H1 (cell line): ENCODE measurements around the gene ATP2A3. TPM values are rescaled to one million over a fixed set of nuclear protein-coding genes. Genes with fewer than 3 reads are reported as not detected.

Experiments
- CTCF ChIA-PET: fragments of 300-600 bp; sonication (Branson Sonifier 250); formaldehyde crosslinking; loops from one replicate; lab custom pipeline; 2021; ENCODE audit not compliant: partially characterized antibody; lab: Charles Lee
- POLR2A ChIA-PET: fragments of 300-600 bp; sonication (Branson Sonifier 250); formaldehyde crosslinking; loops from one replicate; lab custom pipeline; 2021; ENCODE audit warnings: inconsistent platforms; ENCODE audit not compliant: partially characterized antibody; lab: Charles Lee
- DNase-seq, 2 experiments: peaks; one replicate each; pipeline versions ENCODE4 v3.0.0 to v3.0.0-alpha.2; 2010 to 2022; ENCODE audit warnings: low spot score in 2 of 2, low read depth in 1 of 2, mixed read lengths in 1 of 2
- FAIRE-seq: peaks from 2 replicates; lab custom pipeline; 2011; peaks lifted over from hg19 to GRCh38; lab: Jason Lieb, UNC
- H2AFZ ChIP-seq: 2 replicates; pipeline ENCODE4 v1.8.1; 2012; ENCODE audit warnings: low read length, inconsistent platforms
- H2AK5ac ChIP-seq: 2 replicates; pipeline ENCODE4 v1.6.1; 2013; ENCODE audit warnings: low read depth, low read length
- H2BK120ac ChIP-seq: replicated peaks from 2 replicates; pipeline ENCODE3; 2013; ENCODE audit warnings: low read depth, low read length, inconsistent platforms
- H2BK12ac ChIP-seq: 2 replicates; pipeline ENCODE4 v1.6.1; 2013; ENCODE audit warnings: low read depth, low read length
- H2BK15ac ChIP-seq: 2 replicates; pipeline ENCODE4 v1.6.1; 2013; ENCODE audit warnings: low read length
- H2BK20ac ChIP-seq: 2 replicates; pipeline ENCODE4 v1.6.1; 2013; ENCODE audit warnings: low read length
- H2BK5ac ChIP-seq: 2 replicates; pipeline ENCODE4 v1.6.1; 2013; ENCODE audit warnings: low read depth, low read length
- H3K14ac ChIP-seq: 2 replicates; pipeline ENCODE4 v1.6.1; 2013; ENCODE audit warnings: inconsistent platforms; ENCODE audit not compliant: insufficient read length
- H3K18ac ChIP-seq: 2 replicates; pipeline ENCODE4 v1.6.1; 2013; ENCODE audit warnings: low read length; ENCODE audit errors: extremely low read depth
- H3K23ac ChIP-seq: 2 replicates; pipeline ENCODE4 v1.6.1; 2013; ENCODE audit warnings: inconsistent platforms; ENCODE audit not compliant: insufficient read length
- H3K23me2 ChIP-seq: 2 replicates; pipeline ENCODE4 v1.6.1; 2013; ENCODE audit warnings: low read depth, low read length
- H3K27ac ChIP-seq: 2 replicates; pipeline ENCODE4 v1.6.1; 2011; ENCODE audit warnings: low read depth, low read length, inconsistent platforms
- H3K27me3 ChIP-seq, 4 experiments: replicated peaks in 1 of 4; 1 replicate in 1 of 4; 2 replicates in 3 of 4; pipeline versions ENCODE4 v1.6.1 to v1.8.1; 2011 to 2013; ENCODE audit warnings: low read length in 3 of 4, mild to moderate bottlenecking in 3 of 4, inconsistent platforms in 2 of 4, mixed read lengths in 2 of 4, moderate library complexity in 1 of 4; ENCODE audit not compliant: control insufficient read depth in 3 of 4, insufficient read depth in 3 of 4; ENCODE audit errors: extremely low read depth in 1 of 4
- H3K36me3 ChIP-seq, 4 experiments: 2 replicates each; pipeline versions ENCODE4 v1.6.1 to v1.8.1; 2011 to 2013; ENCODE audit warnings: mild to moderate bottlenecking in 4 of 4, low read length in 3 of 4, moderate library complexity in 2 of 4, control low read depth in 1 of 4, inconsistent platforms in 1 of 4; ENCODE audit not compliant: insufficient read depth in 4 of 4, control insufficient read depth in 2 of 4
- H3K4ac ChIP-seq: replicated peaks from 2 replicates; pipeline ENCODE3; 2013; ENCODE audit warnings: low read length, low read depth, mixed read lengths, inconsistent platforms; ENCODE audit not compliant: insufficient read length
- H3K4me1 ChIP-seq, 4 experiments: replicated peaks in 1 of 4; 1 replicate in 1 of 4; 2 replicates in 3 of 4; pipeline versions ENCODE4 v1.6.1 to v1.8.1; 2011 to 2013; ENCODE audit warnings: low read length in 3 of 4, inconsistent platforms in 2 of 4, mixed read lengths in 1 of 4; ENCODE audit not compliant: insufficient read depth in 4 of 4, control insufficient read depth in 3 of 4
- H3K4me2 ChIP-seq, 2 experiments: 2 replicates each; pipeline versions ENCODE4 v1.6.1 to v1.8.1; 2011 to 2013; ENCODE audit warnings: low read depth in 2 of 2, low read length in 2 of 2, control low read depth in 1 of 2, inconsistent platforms in 1 of 2, mild to moderate bottlenecking in 1 of 2; ENCODE audit not compliant: insufficient read depth in 1 of 2
- H3K4me3 ChIP-seq, 4 experiments: fragments of 200-600, 300-600 bp in 1 of 4; sonication (generic), shearing (Covaris generic), sonication (Bioruptor Twin) in 1 of 4; 2 replicates each; pipeline versions ENCODE4 v1.5.1 to v1.8.1; 2011 to 2016; ENCODE audit warnings: low read length in 4 of 4, low read depth in 3 of 4, control low read depth in 2 of 4, inconsistent platforms in 2 of 4, mild to moderate bottlenecking in 2 of 4, mixed read lengths in 1 of 4, moderate library complexity in 1 of 4; ENCODE audit not compliant: insufficient read depth in 2 of 4; ENCODE audit errors: extremely low read depth in 1 of 4
- H3K56ac ChIP-seq: replicated peaks from 2 replicates; pipeline ENCODE3; 2013; ENCODE audit warnings: low read depth, mild to moderate bottlenecking, mixed read lengths, low read length, inconsistent platforms; ENCODE audit not compliant: insufficient read length
- H3K79me1 ChIP-seq: 2 replicates; pipeline ENCODE4 v1.6.1; 2013; ENCODE audit warnings: low read depth, low read length, control low read depth
- H3K79me2 ChIP-seq, 2 experiments: 2 replicates each; pipeline versions ENCODE4 v1.6.1 to v1.8.1; 2012 to 2013; ENCODE audit warnings: low read length in 2 of 2, mild to moderate bottlenecking in 2 of 2, inconsistent platforms in 1 of 2; ENCODE audit not compliant: insufficient read depth in 2 of 2, control insufficient read depth in 1 of 2
- H3K9ac ChIP-seq, 4 experiments: replicated peaks in 1 of 4; 1 replicate in 1 of 4; 2 replicates in 3 of 4; pipeline versions ENCODE4 v1.6.1 to v1.8.1; 2011 to 2013; ENCODE audit warnings: low read depth in 3 of 4, low read length in 3 of 4, control low read depth in 2 of 4, mild to moderate bottlenecking in 2 of 4, moderate library complexity in 2 of 4, inconsistent platforms in 1 of 4; ENCODE audit errors: extremely low read depth in 1 of 4
- H3K9me3 ChIP-seq, 2 experiments: 2 replicates each; pipeline versions ENCODE4 v1.6.1 to v1.8.1; 2012 to 2013; ENCODE audit warnings: mild to moderate bottlenecking in 2 of 2, moderate library complexity in 2 of 2, control low read depth in 1 of 2, inconsistent platforms in 1 of 2, low read depth in 1 of 2, low read length in 1 of 2, mixed read lengths in 1 of 2; ENCODE audit not compliant: insufficient read depth in 2 of 2
- H4K20me1 ChIP-seq, 2 experiments: replicated peaks in 1 of 2; 2 replicates each; pipeline versions ENCODE3 to v1.8.1; 2011 to 2013; ENCODE audit warnings: inconsistent platforms in 2 of 2, low read length in 2 of 2, mild to moderate bottlenecking in 1 of 2; ENCODE audit not compliant: insufficient read depth in 2 of 2, control insufficient read depth in 1 of 2
- H4K5ac ChIP-seq: 2 replicates; pipeline ENCODE4 v1.6.1; 2013; ENCODE audit warnings: low read length, low read depth, mixed read lengths, inconsistent platforms; ENCODE audit not compliant: insufficient read length
- H4K8ac ChIP-seq: 2 replicates; pipeline ENCODE4 v1.8.0; 2013; ENCODE audit warnings: mild to moderate bottlenecking, moderate library complexity, low read length, inconsistent platforms; ENCODE audit not compliant: insufficient read depth; ENCODE audit errors: extremely low read depth
- H4K91ac ChIP-seq: replicated peaks from 2 replicates; pipeline ENCODE3; 2013; ENCODE audit warnings: low read length, mixed read lengths, inconsistent platforms; ENCODE audit not compliant: insufficient read length
- BCL11A ChIP-seq, 2 experiments: IDR thresholded peaks; one replicate each; pipeline ENCODE4 v1.6.1; 2011; ENCODE audit warnings: low read depth in 2 of 2, low read length in 2 of 2, mild to moderate bottlenecking in 2 of 2
- CEBPB ChIP-seq: IDR thresholded peaks from 2 replicates; pipeline ENCODE4 v1.6.1; 2012; ENCODE audit warnings: low read depth, low read length
- CREB1 ChIP-seq: IDR thresholded peaks from 2 replicates; pipeline ENCODE4 v1.6.1; 2012; ENCODE audit warnings: inconsistent platforms
- RXRA ChIP-seq: IDR thresholded peaks from 2 replicates; pipeline ENCODE4 v1.6.1; 2011; ENCODE audit warnings: low read depth, mild to moderate bottlenecking, low read length, moderate library complexity; ENCODE audit not compliant: insufficient read depth
- SAP30 ChIP-seq: fragments of 300-600 bp; sonication (generic); IDR thresholded peaks from 2 replicates; pipeline ENCODE4 v1.7.1; 2012; ENCODE audit warnings: low read length, moderate library complexity, mild to moderate bottlenecking, inconsistent platforms; ENCODE audit not compliant: insufficient read depth, insufficient replicate concordance
- SIRT6 ChIP-seq: IDR thresholded peaks from one replicate; pipeline ENCODE4 v1.7.1; 2012; ENCODE audit warnings: low read length, inconsistent platforms
- SP2 ChIP-seq: IDR thresholded peaks from 2 replicates; pipeline ENCODE4 v1.6.1; 2012; ENCODE audit warnings: mild to moderate bottlenecking, low read length, inconsistent platforms
- SUZ12 ChIP-seq: fragments of 200-600 bp; sonication (generic); IDR thresholded peaks from 2 replicates; pipeline ENCODE4 v1.6.1; 2012; ENCODE audit warnings: mild to moderate bottlenecking, inconsistent platforms, low read length, moderate library complexity, mixed read lengths
- TAF1 ChIP-seq: IDR thresholded peaks from 2 replicates; pipeline ENCODE4 v1.6.1; 2011; ENCODE audit warnings: mild to moderate bottlenecking, low read depth, low read length
- whole genome bisulfite sequencing, 2 experiments: shearing (Covaris generic) in 1 of 2; methylation state at CpG; one replicate each; pipeline versions ENCODE4 v1.1.6 to v1.1.7; 2013 to 2015; ENCODE audit warnings: low lambda C conversion rate in 2 of 2, mixed read lengths in 2 of 2, inconsistent platforms in 1 of 2, low coverage in 1 of 2, missing lambda C conversion rate in 1 of 2; ENCODE audit not compliant: insufficient replicate concordance in 2 of 2, insufficient coverage in 1 of 2, insufficient read length in 1 of 2; ENCODE audit errors: extremely low coverage in 1 of 2, missing lambda C conversion rate in 1 of 2; 5-methylcytosine and 5-hydroxymethylcytosine counted together
- polyA plus RNA-seq, 7 experiments: library from polyadenylated mRNA; depleted of rRNA in 3 of 7; stranded (reverse) in 5 of 7; unstranded in 2 of 7; fragments of >200 nt in 5 of 7; fragments of 200-250 nt in 2 of 7; gene quantifications; 1 replicate in 5 of 7; 2 replicates in 1 of 7; 4 replicates in 1 of 7; pipeline versions ENCODE4 v1.2.1 to v1.2.3, GENCODE V29; 2011 to 2013; ENCODE audit warnings: missing spikeins in 2 of 7, mixed read lengths in 2 of 7
- total RNA-seq: library from RNA; stranded (reverse); fragmentation: NEBNext Ultra II Directional; extraction: Animal tissue kit (Norgen Biotek cat#: 25700); gene quantifications from 2 replicates; pipeline ENCODE4 v1.2.1, GENCODE V29; 2021

Gene ATP2A3
- total and polyA plus RNA-seq, 2 of the 8 experiments (the other 6 are each of a cell fraction or from before 2014, with no cell fraction given): 18.4 to 32.5 TPM

DNA sequence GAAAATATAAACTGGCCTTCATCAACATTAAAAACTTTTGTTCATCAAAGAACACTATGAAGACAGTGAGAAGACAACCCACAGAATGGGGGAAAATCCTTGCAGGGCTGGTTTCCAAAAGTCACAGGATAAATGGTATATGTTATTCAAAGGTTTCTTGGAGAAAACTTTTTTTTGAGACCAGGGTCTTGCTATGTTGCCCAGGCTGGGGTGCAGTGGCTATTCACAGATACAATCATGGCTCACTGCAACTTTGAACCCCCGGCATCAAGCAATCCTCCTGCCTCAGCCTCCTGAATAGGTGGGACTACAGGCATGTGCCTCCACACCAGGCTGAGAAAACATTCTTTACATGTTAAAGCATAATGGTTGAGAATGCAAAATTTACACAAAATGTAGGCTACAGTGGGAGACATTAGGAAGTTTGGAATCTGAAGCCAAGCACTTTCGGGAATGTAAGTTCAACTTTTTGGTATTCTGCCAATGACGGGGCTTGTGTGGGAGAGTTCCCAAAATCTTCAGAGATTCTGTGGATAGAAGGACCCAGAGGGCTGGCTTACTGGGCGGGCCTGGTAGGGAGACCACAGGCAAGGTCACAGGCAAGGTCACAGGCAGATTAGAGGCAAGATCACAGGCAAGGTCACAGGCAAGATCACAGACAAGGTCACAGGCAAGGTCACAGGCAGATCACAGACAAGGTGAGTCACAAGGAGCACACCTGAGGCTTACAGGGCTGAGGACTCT is 24.2 kb upstream of the ATP2A3 start:
- H3K4me1 ChIP-seq: peaks cover 0 to 5% (median under 1%) of the 10 kb centered on the region in 4 experiments; a peak in 2 of 7 replicates
- H3K36me3 ChIP-seq: no peaks in the 10 kb centered on the region
- ChIA-PET POLR2A (no interaction called here), CTCF (interaction anchor here (1.0 to 1.7 kb wide), 4 partner anchors 8 to 23 kb away, joined by 3 to 7 read pairs (median 4); no protein-coding TSS in a partner anchor)
- no peak overlapping the region for H4K8ac ChIP-seq
- no peak overlapping the region for H3K23ac ChIP-seq
- no peak overlapping the region for H4K5ac ChIP-seq
- DNase-seq (no peak), FAIRE-seq (no peak)
- H3K4me3 ChIP-seq: no peak overlapping the region
- WGBS, 2 experiments: 85% methylated on average over 4 of the region's 4 CpGs; no CpG with 5 or more reads in 1 of the 2 experiments
- H3K27me3 ChIP-seq: no peaks in the 10 kb centered on the region
- no peak overlapping the region for H2BK20ac ChIP-seq
- no peaks in the 10 kb centered on the region for H3K9me3 ChIP-seq
- no peak overlapping the region for H3K4ac ChIP-seq
- H3K18ac ChIP-seq: no peak overlapping the region
- no peaks in the 10 kb centered on the region for H4K20me1 ChIP-seq
- no peak overlapping the region; the same call in 1 of the 2 replicates for H2BK12ac ChIP-seq
- peak overlapping the region; percentile 5 for H4K91ac ChIP-seq
- no peak overlapping the region for H2AFZ ChIP-seq
- H3K9ac ChIP-seq: peak overlapping the region in 1 of 4 experiments; percentile 40; a peak in 1 of 7 replicates
- no peak overlapping the region for H3K27ac ChIP-seq
- no peak overlapping the region for H2BK5ac ChIP-seq
- no peaks in the 10 kb centered on the region for H3K23me2 ChIP-seq
- 0 out of 2 replicates have a peak overlapping the region, but pooled peaks have one; percentile 94 for H2AK5ac ChIP-seq
- H3K79me1 ChIP-seq: no peaks in the 10 kb centered on the region
- peak overlapping the region; percentile 63; the same call in 1 of the 2 replicates for H2BK15ac ChIP-seq
- no peak overlapping the region for H3K14ac ChIP-seq
- H3K56ac ChIP-seq: no peak overlapping the region
- H3K4me2 ChIP-seq: no peak overlapping the region
- H3K79me2 ChIP-seq: no peaks in the 10 kb centered on the region
- no peak overlapping the region for H2BK120ac ChIP-seq
- TF ChIP-seq BCL11A (IDR thresholded peaks at IDR 0.05; ENCODE audit: low read depth in 2 of 2, low read length in 2 of 2) (no peak), SUZ12 (no peak), CEBPB (no peak), SP2 (no peak), CREB1 (no peak), SIRT6 (no peak), RXRA (no peak), SAP30 (no peak), TAF1 (no peak)
